HepG2 (cell line): ENCODE measurements around the gene PPY. TPM values are rescaled to one million over a fixed set of nuclear protein-coding genes. Genes with fewer than 3 reads are reported as not detected.

ENCODE experiments used
- CCAR2 ChIP-seq: fragments of 200-400 bp; formaldehyde crosslinking; optimal IDR thresholded peaks from 2 replicates; pipeline ENCODE3; 2018; ENCODE audit warnings: low read depth, mild to moderate bottlenecking, low read length, moderate library complexity
- CEBPB ChIP-seq: IDR thresholded peaks from 2 replicates; pipeline ENCODE4 v1.6.1; 2011; ENCODE audit warnings: low read depth, low read length, improper control_type of control experiment, borderline replicate concordance
- ELK4 ChIP-seq: sonication (generic); formaldehyde crosslinking; IDR thresholded peaks from 2 replicates; pipeline ENCODE4 v1.9.0; 2021; ENCODE audit warnings: missing genetic modification reagents, borderline replicate concordance
- HHEX ChIP-seq: IDR thresholded peaks from 2 replicates; pipeline ENCODE4 v1.6.1; 2016; ENCODE audit warnings: control low read depth
- KDM1A ChIP-seq: IDR thresholded peaks from 2 replicates; pipeline ENCODE4 v1.6.1; 2016; ENCODE audit warnings: missing compliant biosample characterization
- KLF11 ChIP-seq: IDR thresholded peaks from 2 replicates; pipeline ENCODE4 v1.6.1; 2016; ENCODE audit warnings: missing compliant biosample characterization
- NFE2 ChIP-seq: sonication (generic); formaldehyde crosslinking; IDR thresholded peaks from 2 replicates; pipeline ENCODE4 v1.4.0; 2020; ENCODE audit warnings: missing genetic modification reagents
- REST ChIP-seq, 2 experiments: IDR thresholded peaks; 2 replicates each; pipeline ENCODE4 v1.6.1; 2011 to 2012; ENCODE audit warnings: low read length in 2 of 2, borderline replicate concordance in 1 of 2, low read depth in 1 of 2, mild to moderate bottlenecking in 1 of 2, moderate library complexity in 1 of 2
- RORA ChIP-seq: sonication (generic); formaldehyde crosslinking; IDR thresholded peaks from 2 replicates; pipeline ENCODE4 v1.5.0; 2020; ENCODE audit warnings: mild to moderate bottlenecking, missing genetic modification reagents, moderate library complexity
- SMARCE1 ChIP-seq: fragments of 450-650 bp; IDR thresholded peaks from 2 replicates; pipeline ENCODE4 v1.6.1; 2017; ENCODE audit warnings: borderline replicate concordance
- TBX2 ChIP-seq: sonication (generic); formaldehyde crosslinking; IDR thresholded peaks from 2 replicates; pipeline ENCODE4 v1.5.0; 2020; ENCODE audit warnings: missing genetic modification reagents, mild to moderate bottlenecking, borderline replicate concordance
- ZBTB37 ChIP-seq: sonication (generic); formaldehyde crosslinking; IDR thresholded peaks from 2 replicates; pipeline ENCODE4 v1.4.0; 2020; ENCODE audit warnings: mild to moderate bottlenecking, missing genetic modification reagents
- ZNF264 ChIP-seq: sonication (generic); formaldehyde crosslinking; IDR thresholded peaks from 2 replicates; pipeline ENCODE4 v1.4.0; 2020; ENCODE audit warnings: missing genetic modification reagents
- polyA plus RNA-seq, 8 experiments: library from polyadenylated mRNA; depleted of rRNA in 3 of 8; stranded (reverse) in 7 of 8; unstranded in 1 of 8; fragments of >200 nt; fragmentation: Illumina TruSeq in 4 of 8; extraction: Trizol in 4 of 8; gene quantifications; 2 replicates each; pipeline versions ENCODE4 v1.2.1 to v1.2.3, GENCODE V29; 2011 to 2016; ENCODE audit warnings: low read depth in 4 of 8, missing spikeins in 1 of 8, mixed read lengths in 1 of 8; ENCODE audit not compliant: insufficient read depth in 1 of 8
- total RNA-seq, 5 experiments: library from RNA; depleted of rRNA; stranded (reverse); fragments of >200 nt; fragmentation: Illumina TruSeq; extraction: Trizol; gene quantifications; 2 replicates each; pipeline ENCODE4 v1.2.3, GENCODE V29; 2016; ENCODE audit warnings: low read depth in 1 of 5
- TF ChIP-seq, protein P1 (sequence below): sonication (generic); formaldehyde crosslinking; conservative IDR thresholded peaks from 2 replicates; pipeline ENCODE4 v1.8.1; 2023; ENCODE audit warnings: missing genetic modification reagents
- TF ChIP-seq, protein P2 (sequence below): sonication (generic); formaldehyde crosslinking; IDR thresholded peaks from 2 replicates; pipeline ENCODE4 v1.8.1; 2023; ENCODE audit warnings: missing genetic modification reagents, inconsistent platforms, borderline replicate concordance

The PPY gene
- total and polyA plus RNA-seq, 2 of the 13 experiments (the other 11 are each of a cell fraction or from before 2014, with no cell fraction given): not detected

DNA sequence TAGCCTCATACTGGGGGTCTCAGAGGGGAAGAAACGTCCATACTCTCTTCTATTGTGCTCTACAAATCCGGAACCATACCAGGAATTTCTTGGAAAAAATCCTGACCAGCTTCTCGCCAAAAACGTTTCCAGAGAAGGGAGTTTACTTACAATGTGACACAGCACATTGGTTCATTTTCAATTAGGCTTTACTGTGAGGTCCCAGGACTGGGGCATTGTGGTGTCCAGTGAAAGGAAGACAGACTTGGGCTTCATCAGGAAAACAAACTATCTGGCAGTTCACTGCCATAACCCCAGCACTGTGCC is 49.7 kb downstream of the PPY start (continued):
- TF ChIP-seq ZBTB37 (CRISPR knock-in tag): no peak
- TF ChIP-seq RORA (CRISPR knock-in tag): no peak
- TF ChIP-seq KDM1A: no peak
- TF ChIP-seq, protein P1, sequence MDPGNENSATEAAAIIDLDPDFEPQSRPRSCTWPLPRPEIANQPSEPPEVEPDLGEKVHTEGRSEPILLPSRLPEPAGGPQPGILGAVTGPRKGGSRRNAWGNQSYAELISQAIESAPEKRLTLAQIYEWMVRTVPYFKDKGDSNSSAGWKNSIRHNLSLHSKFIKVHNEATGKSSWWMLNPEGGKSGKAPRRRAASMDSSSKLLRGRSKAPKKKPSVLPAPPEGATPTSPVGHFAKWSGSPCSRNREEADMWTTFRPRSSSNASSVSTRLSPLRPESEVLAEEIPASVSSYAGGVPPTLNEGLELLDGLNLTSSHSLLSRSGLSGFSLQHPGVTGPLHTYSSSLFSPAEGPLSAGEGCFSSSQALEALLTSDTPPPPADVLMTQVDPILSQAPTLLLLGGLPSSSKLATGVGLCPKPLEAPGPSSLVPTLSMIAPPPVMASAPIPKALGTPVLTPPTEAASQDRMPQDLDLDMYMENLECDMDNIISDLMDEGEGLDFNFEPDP (CRISPR knock-in tag): no peak
- TF ChIP-seq, protein P2, sequence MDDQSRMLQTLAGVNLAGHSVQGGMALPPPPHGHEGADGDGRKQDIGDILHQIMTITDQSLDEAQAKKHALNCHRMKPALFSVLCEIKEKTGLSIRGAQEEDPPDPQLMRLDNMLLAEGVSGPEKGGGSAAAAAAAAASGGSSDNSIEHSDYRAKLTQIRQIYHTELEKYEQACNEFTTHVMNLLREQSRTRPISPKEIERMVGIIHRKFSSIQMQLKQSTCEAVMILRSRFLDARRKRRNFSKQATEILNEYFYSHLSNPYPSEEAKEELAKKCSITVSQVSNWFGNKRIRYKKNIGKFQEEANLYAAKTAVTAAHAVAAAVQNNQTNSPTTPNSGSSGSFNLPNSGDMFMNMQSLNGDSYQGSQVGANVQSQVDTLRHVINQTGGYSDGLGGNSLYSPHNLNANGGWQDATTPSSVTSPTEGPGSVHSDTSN (CRISPR knock-in tag): no peak
- no peak for TF ChIP-seq NFE2 (CRISPR knock-in tag)
- no peak for TF ChIP-seq ZNF264 (CRISPR knock-in tag)
- no peak for TF ChIP-seq REST (IDR thresholded peaks at IDR 0.05; ENCODE audit: borderline replicate concordance in 1 of 2, low read depth in 1 of 2, low read length in 2 of 2)
- TF ChIP-seq CEBPB: no peak
- no peak for TF ChIP-seq HHEX (CRISPR knock-in tag)
- no peak for TF ChIP-seq ELK4 (CRISPR knock-in tag)
- TF ChIP-seq TBX2 (CRISPR knock-in tag): no peak
- TF ChIP-seq KLF11 (CRISPR knock-in tag): no peak
- no peak for TF ChIP-seq CCAR2
- no peak for TF ChIP-seq SMARCE1
